Inflammatory macrophage treated with lipopolysaccharide for 4 hours (primary cell): ENCODE measurements around the gene ANKH.

Experiments used
- DNase-seq: peaks from one replicate; pipeline ENCODE4 v3.0.0-alpha.2; 2020

The ANKH gene

GRCh38 chr5:14757850-14758249 is 113.7 kb downstream of the ANKH start:
- DNase-seq = peak; percentile 69

DNA sequence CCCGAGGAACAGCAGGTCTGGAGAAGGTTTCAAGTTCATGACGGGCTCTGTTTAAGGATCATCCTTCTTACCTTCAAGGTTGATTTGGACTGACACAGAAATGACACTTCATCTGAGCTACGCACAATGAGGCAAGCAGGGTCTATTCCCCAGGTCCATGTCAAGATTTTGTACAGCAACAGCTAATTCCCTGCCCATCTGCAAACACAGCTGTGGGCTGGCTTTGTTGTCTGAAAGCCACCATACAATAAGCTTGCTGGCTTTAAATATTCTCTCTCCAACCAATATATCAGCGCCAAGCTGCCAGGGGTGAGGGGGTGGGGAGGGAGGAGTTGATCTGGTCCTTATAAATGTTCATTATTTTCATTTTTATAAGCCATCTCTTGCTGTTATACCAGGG is 115.1 kb downstream of the ANKH start:
- DNase-seq = no peak

DNA sequence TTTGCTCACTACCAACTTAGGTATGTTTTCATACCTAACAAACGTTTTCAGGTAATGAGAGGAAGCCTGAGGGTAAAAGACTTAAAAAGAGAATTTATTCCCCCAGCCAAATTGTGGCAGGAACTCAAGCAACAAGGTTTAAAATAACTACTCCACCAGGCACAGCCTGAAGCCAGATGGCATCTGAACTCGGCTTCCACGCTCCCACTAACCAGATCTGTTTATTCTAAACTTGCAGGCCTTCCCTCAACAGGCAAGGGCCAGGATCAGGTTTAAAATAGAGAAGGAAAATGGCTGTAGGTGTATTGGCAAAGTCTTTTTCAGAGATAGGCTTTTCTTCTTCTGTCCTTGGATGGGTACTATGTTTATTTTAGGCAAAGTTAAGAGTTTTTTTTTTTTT is 117.6 kb downstream of the ANKH start:
- DNase-seq = no peak

DNA sequence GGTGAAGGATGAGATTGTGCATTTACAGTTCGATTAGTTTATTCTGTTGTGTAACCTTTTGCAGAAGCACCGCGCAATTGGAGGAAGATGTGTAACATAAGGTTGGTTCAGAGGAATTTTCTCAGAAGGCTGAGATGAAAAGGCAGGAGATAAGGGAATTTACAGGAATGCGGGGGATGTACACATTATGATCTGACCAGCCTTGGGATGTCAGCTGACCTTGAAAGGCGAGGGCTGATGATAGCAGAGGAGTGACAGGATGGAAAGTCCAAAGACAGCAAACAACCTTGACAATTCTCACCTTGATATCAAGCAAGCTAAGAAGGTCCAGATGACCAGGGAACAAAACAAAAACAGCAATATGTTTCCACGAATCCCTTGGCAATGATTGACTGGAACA is 118.3 kb downstream of the ANKH start:
- no peak for DNase-seq

DNA sequence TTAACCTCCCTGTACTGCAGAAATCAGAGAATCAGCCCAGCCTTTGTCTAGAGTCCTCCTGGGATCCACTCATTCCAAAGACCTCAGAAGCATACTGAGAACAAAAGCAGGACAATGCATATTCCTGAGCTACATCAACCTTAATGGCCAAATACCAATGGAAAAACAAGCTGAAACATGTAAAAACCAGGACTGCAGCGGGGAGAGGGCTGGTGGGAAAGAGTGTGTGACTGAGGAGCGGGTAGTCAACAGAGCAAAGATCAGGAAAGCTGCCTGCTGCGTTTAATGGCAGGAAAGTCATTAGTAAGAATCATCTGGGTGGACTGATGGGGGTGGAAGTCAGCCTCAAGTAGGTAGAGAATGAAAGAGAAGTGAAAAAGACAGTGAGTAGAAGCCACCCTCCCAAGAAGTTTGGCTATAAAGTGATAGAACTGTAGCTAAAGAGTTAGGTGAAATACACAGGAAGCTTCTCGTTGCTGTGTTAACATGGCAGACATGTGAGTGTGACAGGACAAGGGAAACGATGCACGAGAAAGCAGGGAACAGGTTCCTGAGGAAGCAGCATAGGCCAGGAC is 119.0 kb downstream of the ANKH start:
- no peak for DNase-seq

DNA sequence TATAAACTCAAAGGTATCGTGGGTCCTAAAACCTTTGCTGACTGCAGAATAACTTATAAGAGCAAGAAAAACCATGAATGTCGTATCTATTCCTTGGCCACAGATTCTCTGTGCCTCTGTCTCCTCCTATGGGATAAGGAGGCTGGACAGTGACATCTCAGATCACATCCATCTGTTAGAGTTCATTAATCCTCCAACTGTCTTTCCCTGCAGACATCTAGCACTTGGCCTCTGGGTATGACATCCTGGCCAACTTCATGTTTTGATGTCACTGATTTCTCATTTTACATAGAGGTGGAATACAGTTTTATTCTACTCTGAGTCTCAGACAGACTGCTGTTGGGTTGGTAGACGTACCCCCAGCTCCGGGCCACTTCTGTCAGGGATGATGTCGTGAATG is 120.9 kb downstream of the ANKH start:
- DNase-seq = no peak

GRCh38 chr5:14749579-14750101 is 121.9 kb downstream of the ANKH start:
- DNase-seq = no peak

DNA sequence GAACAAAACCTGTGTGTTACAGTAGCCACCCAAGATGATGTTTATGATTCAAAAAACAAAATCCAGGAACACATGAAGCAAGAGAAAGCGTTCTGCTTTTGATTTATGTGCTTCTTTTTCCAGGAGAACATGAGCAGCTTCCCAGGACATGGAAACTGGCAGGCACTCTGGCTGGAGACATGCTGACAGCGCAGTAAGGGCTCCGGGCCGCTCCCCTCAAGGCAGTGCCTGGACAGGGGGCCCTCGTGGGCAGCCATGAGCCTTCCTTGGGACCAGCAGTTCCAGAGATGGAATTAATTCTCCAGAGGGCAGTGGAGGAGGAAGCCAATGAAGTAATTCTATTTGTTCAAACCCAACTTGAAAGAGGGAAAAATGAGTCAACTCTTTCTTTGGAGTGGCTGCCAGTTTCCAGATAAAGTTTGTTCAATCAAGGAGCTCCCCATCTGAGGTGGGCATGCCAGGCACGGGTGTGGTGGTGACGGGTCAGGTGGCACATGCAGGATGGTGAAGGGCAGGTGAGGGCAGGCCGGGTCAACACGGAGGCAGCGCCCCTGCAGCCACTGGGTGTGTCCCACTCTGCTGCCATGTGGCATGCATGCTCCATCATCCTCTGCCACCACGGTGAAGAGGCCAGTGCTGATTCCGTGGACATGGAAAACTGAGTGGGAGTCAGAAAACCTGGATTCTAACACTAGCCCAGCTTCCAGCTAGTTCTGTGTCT is 123.2 kb downstream of the ANKH start:
- DNase-seq = no peak

DNA sequence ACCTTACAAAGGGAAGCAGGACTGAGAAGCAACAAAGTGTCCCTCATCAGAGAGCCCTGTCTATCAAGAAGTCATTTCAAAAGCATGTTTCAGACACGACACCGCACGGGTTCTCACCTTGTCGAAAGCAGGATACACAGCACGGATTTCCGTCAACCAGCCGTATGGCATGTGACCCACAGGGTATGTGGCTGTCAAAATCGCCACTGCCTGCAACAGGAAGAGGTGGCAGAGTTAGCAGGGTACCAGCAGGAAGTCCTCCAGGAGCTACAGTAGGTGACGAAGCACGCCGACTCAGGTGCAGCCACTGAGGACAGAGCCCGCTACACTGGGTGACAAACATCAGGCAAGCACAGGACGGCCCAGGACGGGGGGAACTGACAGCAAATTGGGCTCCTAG is 125.8 kb downstream of the ANKH start:
- DNase-seq = no peak

GRCh38 chr5:14745188-14745563 is 126.4 kb downstream of the ANKH start:
- DNase-seq = no peak

- DNase-seq = no peak
Measured at GRCh38 chr5:14744296-14745187, 127.0 kb downstream of the ANKH start.

DNA sequence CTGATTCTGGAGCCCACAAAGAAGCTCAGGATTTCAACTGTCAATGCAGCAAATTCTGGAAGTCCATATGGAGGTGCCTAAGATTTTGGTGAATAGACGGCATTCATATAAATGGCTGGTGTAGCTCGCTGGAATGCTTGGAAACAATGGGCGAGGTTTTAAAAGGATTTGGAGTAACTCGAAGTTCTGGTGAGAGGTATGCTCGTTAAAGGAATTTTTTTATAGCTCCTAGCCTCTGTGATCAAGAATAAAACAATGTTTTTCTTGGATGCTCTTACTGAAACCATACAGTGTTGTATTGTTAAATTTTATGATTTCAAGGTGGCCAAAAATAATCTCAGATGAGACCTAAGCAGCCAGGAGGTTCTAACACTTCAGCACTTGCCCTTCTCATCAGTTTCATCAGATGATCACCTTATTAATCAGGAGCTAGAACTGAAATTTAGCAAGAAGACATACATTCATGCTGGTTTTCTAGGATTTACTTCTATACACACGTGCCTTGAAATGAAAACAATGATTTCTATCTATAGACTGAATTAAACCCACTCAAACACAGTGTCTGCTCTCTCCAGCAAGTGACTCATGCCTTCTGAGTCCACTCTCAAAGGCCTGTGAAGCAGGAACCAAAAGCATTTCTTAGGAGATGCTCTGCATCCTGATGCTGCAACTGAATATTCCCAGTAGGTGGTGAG is 127.8 kb downstream of the ANKH start:
- no peak for DNase-seq

DNA sequence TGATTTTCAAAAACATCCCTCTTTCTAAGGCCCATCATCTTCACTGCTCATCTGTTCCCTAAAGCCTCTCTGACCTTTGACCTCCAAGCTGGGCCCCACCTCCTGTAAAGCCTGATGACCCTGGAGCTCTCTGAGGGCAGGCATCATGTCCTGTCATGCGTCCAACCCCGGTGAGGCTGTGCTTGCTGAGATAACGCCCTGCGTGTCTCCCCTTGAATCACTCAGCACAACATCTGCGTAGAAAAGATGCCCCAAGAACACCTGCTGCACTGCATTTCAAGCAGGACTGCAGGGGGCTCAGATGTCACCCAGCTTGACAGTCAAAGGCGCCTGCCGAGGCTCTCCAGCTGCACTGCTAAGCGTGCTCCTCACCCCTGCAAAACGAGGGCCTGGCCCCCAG is 129.1 kb downstream of the ANKH start:
- DNase-seq = no peak

GRCh38 chr5:14741801-14742440 is 129.7 kb downstream of the ANKH start:
- no peak for DNase-seq

- DNase-seq = no peak
Measured at GRCh38 chr5:14741131-14741530, 130.4 kb downstream of the ANKH start.

DNA sequence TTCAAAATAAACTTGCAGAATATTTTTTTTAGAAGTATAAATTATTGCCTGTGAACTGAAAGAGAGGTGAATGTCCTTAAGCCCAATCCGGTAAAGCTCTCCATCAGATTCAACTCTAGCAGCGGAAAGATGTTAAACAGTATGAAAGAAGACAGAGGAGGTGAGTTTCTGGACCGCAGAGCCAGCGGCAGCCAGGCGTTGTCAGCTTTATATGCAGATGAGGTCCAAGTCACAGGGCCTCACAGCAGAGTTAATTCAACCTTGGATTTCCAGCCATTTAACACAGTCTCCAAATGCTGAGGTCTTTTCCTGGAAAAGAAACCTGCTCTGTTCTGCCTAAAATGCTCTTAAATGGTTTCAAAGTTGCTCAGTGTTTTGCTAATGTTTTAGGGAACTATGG is 131.6 kb downstream of the ANKH start:
- no peak for DNase-seq

- peak; percentile 47 for DNase-seq
Measured at GRCh38 chr5:14739538-14739937, 132.0 kb downstream of the ANKH start.

GRCh38 chr5:14738050-14738449 is 133.5 kb downstream of the ANKH start:
- no peak for DNase-seq

DNA sequence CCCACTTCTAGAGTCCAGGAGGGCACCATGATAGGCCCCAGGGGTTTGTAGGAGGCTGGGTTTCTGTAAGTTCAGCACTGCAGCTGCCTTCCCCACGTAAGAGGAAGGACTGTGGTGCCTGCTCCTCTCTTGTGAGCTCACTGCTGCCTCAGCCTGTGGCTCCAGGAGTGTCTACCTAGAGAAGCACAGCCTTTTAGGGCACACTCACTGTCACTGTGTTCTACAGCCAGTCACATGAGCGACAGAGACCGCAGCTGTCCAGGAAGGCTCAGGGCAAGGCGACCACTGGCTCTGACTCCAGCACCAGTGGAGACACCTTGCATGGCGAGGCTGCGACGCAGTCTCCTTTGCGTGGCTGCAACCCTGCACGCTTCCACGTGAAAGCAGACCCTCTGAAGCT is 134.3 kb downstream of the ANKH start:
- no peak for DNase-seq

- peak; percentile 62 for DNase-seq
Measured at GRCh38 chr5:14735944-14736343, 135.6 kb downstream of the ANKH start.

DNA sequence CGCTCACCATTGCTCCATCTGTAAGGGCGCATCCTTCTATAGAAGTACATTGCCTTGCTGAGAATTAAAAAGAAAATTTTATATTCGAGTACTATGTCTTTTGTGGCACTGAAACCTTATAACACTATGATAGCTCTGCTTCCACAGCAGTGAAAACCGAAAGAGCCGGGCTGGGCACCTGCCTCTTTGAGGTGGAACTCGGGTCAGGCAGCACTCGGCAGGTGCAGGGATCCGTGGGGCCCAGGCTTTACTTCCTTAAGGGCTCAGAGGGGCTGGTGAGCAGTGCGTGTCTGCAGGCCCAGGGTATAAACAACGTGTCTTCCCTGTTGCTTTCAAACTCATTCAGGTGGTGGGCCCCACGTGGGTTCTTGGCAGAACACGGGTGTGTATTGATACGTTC is 137.2 kb downstream of the ANKH start:
- DNase-seq = no peak

- DNase-seq = no peak
Measured at GRCh38 chr5:14733661-14734060, 137.9 kb downstream of the ANKH start.

DNA sequence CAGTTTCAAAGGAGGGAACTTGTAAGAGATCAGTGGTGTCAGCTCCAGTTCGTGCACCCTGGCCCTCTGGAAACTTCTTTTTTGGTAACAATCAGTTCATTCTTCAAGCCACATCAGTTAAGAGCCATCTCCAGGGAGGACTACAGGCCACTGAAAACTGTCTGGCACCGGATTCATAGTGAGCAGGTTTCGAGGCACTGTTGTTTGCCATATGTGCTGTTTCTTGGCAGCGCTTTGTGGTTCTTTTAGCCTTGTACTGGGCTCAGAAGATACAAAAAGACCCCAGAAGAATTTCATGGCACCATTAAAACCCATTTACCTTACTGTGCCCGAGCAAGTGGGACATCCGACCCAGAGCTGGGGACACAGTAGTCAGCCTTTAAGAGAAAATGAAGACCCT is 138.6 kb downstream of the ANKH start:
- DNase-seq = no peak
